ENCODE data around the gene OR2A5.

- no peak for TF ChIP-seq CTCF (IDR thresholded peaks at IDR 0.05 in 2 of 3, conservative IDR thresholded peaks at IDR 0.05 in 1 of 3; ENCODE audit: borderline replicate concordance in 1 of 3, insufficient read depth in 1 of 3, low read depth in 2 of 3, low read length in 2 of 3)
- TF ChIP-seq EZH2 (IDR thresholded peaks at IDR 0.05): no peak
- no peak for TF ChIP-seq POLR2AphosphoS5 (IDR thresholded peaks at IDR 0.05; ENCODE audit: low read depth, low read length)
Observed at GRCh38 chr7:144006029-144006691, 42.6 kb upstream of the OR2A5 start.

Measured in HCT116 (cell line).